SW480 (cell line): ENCODE results near the gene TOMM70.
"Not testable (repeated sequence)": the region's sequence is repeated elsewhere in the genome, so short reads cannot be mapped to it uniquely, and the experiment has no call there.

ENCODE experiments used
- DNase-seq: peaks from one replicate; pipeline ENCODE4 v3.0.0-alpha.2; 2016; ENCODE audit warnings: low spot score

The TOMM70 gene

GRCh38 chr3:100364421-100364820 lies 36.5 kb downstream of the TOMM70 start:
- no peak for DNase-seq

- no peak for DNase-seq
Measured at GRCh38 chr3:100361897-100362296, 39.0 kb downstream of the TOMM70 start.

- no peak for DNase-seq
Measured at GRCh38 chr3:100360757-100361496, 40.0 kb downstream of the TOMM70 start.

- no peak for DNase-seq
Measured at GRCh38 chr3:100359035-100359434, 41.9 kb downstream of the TOMM70 start.

GRCh38 chr3:100358413-100358812 lies 42.5 kb downstream of the TOMM70 start:
- DNase-seq = no peak

GRCh38 chr3:100354850-100355249 lies 46.0 kb downstream of the TOMM70 start:
- no peak for DNase-seq

GRCh38 chr3:100352296-100353231 lies 48.3 kb downstream of the TOMM70 start:
- DNase-seq = no peak

GRCh38 chr3:100351770-100352169 lies 49.1 kb downstream of the TOMM70 start:
- DNase-seq = not testable (repeated sequence)

- DNase-seq = no peak
Measured at GRCh38 chr3:100348727-100349126, 52.2 kb downstream of the TOMM70 start.

GRCh38 chr3:100340527-100340926 lies 60.4 kb downstream of the TOMM70 start:
- no peak for DNase-seq

- DNase-seq = no peak
Measured at GRCh38 chr3:100339786-100340185, 61.1 kb downstream of the TOMM70 start.

- DNase-seq = no peak
Measured at GRCh38 chr3:100338911-100339310, 62.0 kb downstream of the TOMM70 start.

- DNase-seq = not testable (repeated sequence)
Measured at GRCh38 chr3:100336229-100336628, 64.7 kb downstream of the TOMM70 start.

- peak; percentile 46 for DNase-seq
Measured at GRCh38 chr3:100335434-100335833, 65.5 kb downstream of the TOMM70 start.

GRCh38 chr3:100334488-100335351 lies 66.2 kb downstream of the TOMM70 start, which contains the start of gene NIT2:
Gene NIT2 (plus strand): TSS chr3:100334757. CDS start chr3:100334792, 35 bp downstream.
- DNase-seq = peak; percentile 75

GRCh38 chr3:100333970-100334487 lies 66.9 kb downstream of the TOMM70 start:
- DNase-seq = no peak

- no peak for DNase-seq
Measured at GRCh38 chr3:100333051-100333450, 67.8 kb downstream of the TOMM70 start.

GRCh38 chr3:100331660-100332059 lies 69.2 kb downstream of the TOMM70 start:
- no peak for DNase-seq

- no peak for DNase-seq
Measured at GRCh38 chr3:100330651-100331050, 70.2 kb downstream of the TOMM70 start.

- DNase-seq = no peak
Measured at GRCh38 chr3:100329800-100330489, 70.9 kb downstream of the TOMM70 start.

GRCh38 chr3:100327377-100327776 lies 73.5 kb downstream of the TOMM70 start:
- DNase-seq = not testable (repeated sequence)
